HT1080 (cell line): ENCODE measurements around the gene DDN. TPM values are rescaled to one million over a fixed set of nuclear protein-coding genes. Genes with fewer than 3 reads are reported as not detected.
A peak's percentile ranks its signal among the peaks of the same experiment; 100 is the strongest.

Experiments used
- DNase-seq: peaks from one replicate; pipeline ENCODE4 v3.0.0-alpha.2; 2015; ENCODE audit warnings: low read depth
- total RNA-seq: library from RNA; depleted of rRNA; stranded (reverse); fragments of >200 nt; shearing (Covaris generic); gene quantifications from 2 replicates; pipeline ENCODE4 v1.2.3, GENCODE V29; 2014

Gene DDN
- total RNA-seq, 1 experiment from 2014 or later = 0.24 TPM

- no peak for DNase-seq
These were observed 16.6 kb downstream of the DDN start for GRCh38 chr12:48982397-48983080.

- DNase-seq = no peak
These were observed 17.4 kb downstream of the DDN start for GRCh38 chr12:48981757-48982157.

GRCh38 chr12:48980953-48981756 lies 18.0 kb downstream of the DDN start:
- DNase-seq = no peak

- no peak for DNase-seq
These were observed 18.7 kb downstream of the DDN start for GRCh38 chr12:48980389-48980952.

GRCh38 chr12:48979602-48980388 lies 19.4 kb downstream of the DDN start:
- no peak for DNase-seq

GRCh38 chr12:48978741-48979601 lies 20.2 kb downstream of the DDN start:
- DNase-seq = no peak

- DNase-seq = no peak
These were observed 20.9 kb downstream of the DDN start, which contains the start of gene WNT1 for GRCh38 chr12:48978291-48978740. Gene WNT1, plus strand, starts transcription at chr12:48978322. Its CDS starts 329 bp downstream, at chr12:48978651.

GRCh38 chr12:48977290-48978281 lies 21.6 kb downstream of the DDN start:
- no peak for DNase-seq

- peak; percentile 42 for DNase-seq
These were observed 25.1 kb downstream of the DDN start for GRCh38 chr12:48973941-48974673.

GRCh38 chr12:48973531-48973930 lies 25.6 kb downstream of the DDN start:
- DNase-seq = no peak

- no peak for DNase-seq
These were observed 26.2 kb downstream of the DDN start for GRCh38 chr12:48972952-48973483.

GRCh38 chr12:48972213-48972951 lies 26.8 kb downstream of the DDN start:
- DNase-seq = peak; percentile 61

GRCh38 chr12:48970702-48971334 lies 28.4 kb downstream of the DDN start:
- no peak for DNase-seq

- no peak for DNase-seq
These were observed 29.1 kb downstream of the DDN start for GRCh38 chr12:48969833-48970701.

GRCh38 chr12:48969160-48969771 lies 29.9 kb downstream of the DDN start:
- DNase-seq = no peak

GRCh38 chr12:48968467-48968866 lies 30.7 kb downstream of the DDN start:
- no peak for DNase-seq
